HEK293 (cell line): ENCODE data around the gene AFF4.

Experiments
- CTCF ChIA-PET: fragments of 350-600 bp; formaldehyde crosslinking; extraction: SDS; loops from one replicate; lab custom pipeline; 2021; ENCODE audit warnings: antibody characterized with exemption; lab: Yijun Ruan, JAX
- POLR2A ChIA-PET: fragments of 300-600 bp; formaldehyde crosslinking; extraction: SDS; loops from one replicate; lab custom pipeline; 2020; ENCODE audit warnings: antibody characterized with exemption, inconsistent platforms; lab: Yijun Ruan, JAX
- H3K27ac ChIP-seq: fragments of 200-500 bp; sonication (Bioruptor generic); 2 replicates; pipeline ENCODE4 v1.5.1; 2014; ENCODE audit warnings: low read depth, low read length, control low read depth, inconsistent platforms; ENCODE audit errors: extremely low read depth
- H3K36me3 ChIP-seq, 2 experiments: fragments of 200-500 bp in 1 of 2; sonication (Bioruptor generic) in 1 of 2; 1 replicate in 1 of 2; 2 replicates in 1 of 2; pipeline ENCODE4 v1.5.1; 2014 to 2017; ENCODE audit warnings: inconsistent platforms in 2 of 2, low read length in 2 of 2; ENCODE audit not compliant: control insufficient read depth in 2 of 2, insufficient read depth in 1 of 2
- H3K4me1 ChIP-seq: fragments of 200-500 bp; sonication (Bioruptor generic); 2 replicates; pipeline ENCODE4 v1.5.1; 2014; ENCODE audit warnings: mild to moderate bottlenecking, low read length, inconsistent platforms; ENCODE audit not compliant: control insufficient read depth, insufficient read depth
- H3K4me3 ChIP-seq: 2 replicates; pipeline ENCODE4 v1.5.1; 2011; ENCODE audit warnings: low read depth, mild to moderate bottlenecking, control low read depth, low read length, moderate library complexity
- H3K9me3 ChIP-seq: fragments of 200-500 bp; sonication (Bioruptor generic); 2 replicates; pipeline ENCODE4 v1.5.1; 2014; ENCODE audit warnings: low read depth, low read length, inconsistent platforms; ENCODE audit not compliant: control insufficient read depth, insufficient read depth
- SALL2 ChIP-seq: fragments of 450-650 bp; formaldehyde crosslinking; IDR thresholded peaks from 2 replicates; pipeline ENCODE4 v1.5.0; 2017; ENCODE audit warnings: missing biosample characterization, mild to moderate bottlenecking, missing genetic modification characterization, borderline replicate concordance
- WT1 ChIP-seq: fragments of 450-650 bp; formaldehyde crosslinking; IDR thresholded peaks from 2 replicates; pipeline ENCODE4 v1.5.1; 2016; ENCODE audit warnings: missing biosample characterization, missing genetic modification characterization
- ZFP3 ChIP-seq: fragments of 450-650 bp; formaldehyde crosslinking; IDR thresholded peaks from 2 replicates; pipeline ENCODE4 v1.5.1; 2016; ENCODE audit warnings: low read depth, missing biosample characterization, missing genetic modification characterization
- ZNF10 ChIP-seq: fragments of 450-650 bp; formaldehyde crosslinking; IDR thresholded peaks from 2 replicates; pipeline ENCODE4 v1.5.1; 2017; ENCODE audit warnings: missing biosample characterization, missing genetic modification characterization
- ZNF133 ChIP-seq: fragments of 450-650 bp; formaldehyde crosslinking; IDR thresholded peaks from 2 replicates; pipeline ENCODE4 v1.5.1; 2016; ENCODE audit warnings: missing biosample characterization, missing genetic modification characterization
- ZNF24 ChIP-seq: fragments of 450-650 bp; formaldehyde crosslinking; IDR thresholded peaks from 2 replicates; pipeline ENCODE4 v1.5.1; 2016; ENCODE audit warnings: missing biosample characterization, missing genetic modification characterization
- ZNF549 ChIP-seq: fragments of 450-650 bp; IDR thresholded peaks from 2 replicates; pipeline ENCODE4 v1.5.1; 2018; ENCODE audit warnings: missing biosample characterization, missing genetic modification characterization, mild to moderate bottlenecking, inconsistent platforms, moderate library complexity
- ZNF626 ChIP-seq: fragments of 450-650 bp; sonication (Bioruptor Pico); formaldehyde crosslinking; IDR thresholded peaks from 2 replicates; pipeline ENCODE4 v1.5.1; 2018; ENCODE audit warnings: missing biosample characterization, missing genetic modification characterization, inconsistent platforms
- ZNF768 ChIP-seq: fragments of 450-650 bp; formaldehyde crosslinking; IDR thresholded peaks from 2 replicates; pipeline ENCODE4 v1.5.1; 2018; ENCODE audit warnings: missing biosample characterization, mild to moderate bottlenecking, missing genetic modification characterization
- TF ChIP-seq, protein P1 (sequence below): fragments of 450-650 bp; formaldehyde crosslinking; IDR thresholded peaks from 2 replicates; pipeline ENCODE4 v1.5.1; 2016; ENCODE audit warnings: missing biosample characterization, missing genetic modification characterization
- TF ChIP-seq, protein P2 (sequence below): fragments of 450-650 bp; formaldehyde crosslinking; IDR thresholded peaks from 2 replicates; pipeline ENCODE4 v1.5.1; 2016; ENCODE audit warnings: missing biosample characterization, missing genetic modification characterization
- TF ChIP-seq, protein P3 (sequence below): fragments of 450-650 bp; formaldehyde crosslinking; IDR thresholded peaks from 2 replicates; pipeline ENCODE4 v1.5.1; 2016; ENCODE audit warnings: missing biosample characterization, missing genetic modification characterization
- TF ChIP-seq, protein P4 (sequence below): fragments of 450-650 bp; formaldehyde crosslinking; IDR thresholded peaks from 2 replicates; pipeline ENCODE4 v1.5.1; 2016; ENCODE audit warnings: missing biosample characterization, missing genetic modification characterization
- TF ChIP-seq, protein P5 (sequence below): fragments of 450-650 bp; formaldehyde crosslinking; IDR thresholded peaks from 2 replicates; pipeline ENCODE4 v1.5.1; 2016; ENCODE audit warnings: missing biosample characterization, missing genetic modification characterization

The AFF4 gene

DNA sequence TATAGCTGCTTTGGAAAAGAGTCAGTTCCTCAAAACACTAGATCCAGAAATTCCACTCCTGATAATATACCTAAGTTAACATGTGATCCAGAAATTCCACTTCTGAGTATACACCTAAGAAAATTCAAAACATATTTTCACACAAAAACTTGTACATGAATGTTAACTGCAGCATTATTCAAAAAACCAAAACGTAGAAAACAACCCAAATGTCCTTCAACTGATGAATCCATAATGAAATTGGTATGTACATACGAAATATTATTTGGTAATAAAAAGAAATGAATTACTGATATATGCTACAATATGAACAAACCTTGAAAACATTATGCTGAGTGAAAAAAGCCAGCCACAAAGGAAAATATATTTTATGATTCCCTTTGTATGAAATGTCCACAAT lies 16.5 kb upstream of the AFF4 start:
- H3K27ac ChIP-seq, result no peak overlapping the region
- no peaks in the 10 kb centered on the region for H3K9me3 ChIP-seq
- H3K36me3 ChIP-seq, result no peaks in the 10 kb centered on the region
- POLR2A ChIA-PET, result no interaction called here
- CTCF ChIA-PET, result no interaction called here
- TF ChIP-seq ZNF24 (tag by site-specific recombination) (no peak), SALL2 (tag by site-specific recombination) (no peak), ZFP3 (no peak), ZNF626 (no peak), ZNF10 (tag by site-specific recombination) (peak; percentile 90), WT1 (tag by site-specific recombination) (no peak)
- TF ChIP-seq, protein P1, sequence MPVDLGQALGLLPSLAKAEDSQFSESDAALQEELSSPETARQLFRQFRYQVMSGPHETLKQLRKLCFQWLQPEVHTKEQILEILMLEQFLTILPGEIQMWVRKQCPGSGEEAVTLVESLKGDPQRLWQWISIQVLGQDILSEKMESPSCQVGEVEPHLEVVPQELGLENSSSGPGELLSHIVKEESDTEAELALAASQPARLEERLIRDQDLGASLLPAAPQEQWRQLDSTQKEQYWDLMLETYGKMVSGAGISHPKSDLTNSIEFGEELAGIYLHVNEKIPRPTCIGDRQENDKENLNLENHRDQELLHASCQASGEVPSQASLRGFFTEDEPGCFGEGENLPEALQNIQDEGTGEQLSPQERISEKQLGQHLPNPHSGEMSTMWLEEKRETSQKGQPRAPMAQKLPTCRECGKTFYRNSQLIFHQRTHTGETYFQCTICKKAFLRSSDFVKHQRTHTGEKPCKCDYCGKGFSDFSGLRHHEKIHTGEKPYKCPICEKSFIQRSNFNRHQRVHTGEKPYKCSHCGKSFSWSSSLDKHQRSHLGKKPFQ (tag by site-specific recombination), result no peak
- TF ChIP-seq, protein P2, sequence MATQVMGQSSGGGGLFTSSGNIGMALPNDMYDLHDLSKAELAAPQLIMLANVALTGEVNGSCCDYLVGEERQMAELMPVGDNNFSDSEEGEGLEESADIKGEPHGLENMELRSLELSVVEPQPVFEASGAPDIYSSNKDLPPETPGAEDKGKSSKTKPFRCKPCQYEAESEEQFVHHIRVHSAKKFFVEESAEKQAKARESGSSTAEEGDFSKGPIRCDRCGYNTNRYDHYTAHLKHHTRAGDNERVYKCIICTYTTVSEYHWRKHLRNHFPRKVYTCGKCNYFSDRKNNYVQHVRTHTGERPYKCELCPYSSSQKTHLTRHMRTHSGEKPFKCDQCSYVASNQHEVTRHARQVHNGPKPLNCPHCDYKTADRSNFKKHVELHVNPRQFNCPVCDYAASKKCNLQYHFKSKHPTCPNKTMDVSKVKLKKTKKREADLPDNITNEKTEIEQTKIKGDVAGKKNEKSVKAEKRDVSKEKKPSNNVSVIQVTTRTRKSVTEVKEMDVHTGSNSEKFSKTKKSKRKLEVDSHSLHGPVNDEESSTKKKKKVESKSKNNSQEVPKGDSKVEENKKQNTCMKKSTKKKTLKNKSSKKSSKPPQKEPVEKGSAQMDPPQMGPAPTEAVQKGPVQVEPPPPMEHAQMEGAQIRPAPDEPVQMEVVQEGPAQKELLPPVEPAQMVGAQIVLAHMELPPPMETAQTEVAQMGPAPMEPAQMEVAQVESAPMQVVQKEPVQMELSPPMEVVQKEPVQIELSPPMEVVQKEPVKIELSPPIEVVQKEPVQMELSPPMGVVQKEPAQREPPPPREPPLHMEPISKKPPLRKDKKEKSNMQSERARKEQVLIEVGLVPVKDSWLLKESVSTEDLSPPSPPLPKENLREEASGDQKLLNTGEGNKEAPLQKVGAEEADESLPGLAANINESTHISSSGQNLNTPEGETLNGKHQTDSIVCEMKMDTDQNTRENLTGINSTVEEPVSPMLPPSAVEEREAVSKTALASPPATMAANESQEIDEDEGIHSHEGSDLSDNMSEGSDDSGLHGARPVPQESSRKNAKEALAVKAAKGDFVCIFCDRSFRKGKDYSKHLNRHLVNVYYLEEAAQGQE (tag by site-specific recombination), result no peak
- H3K4me3 ChIP-seq, result no peak overlapping the region
- H3K4me1 ChIP-seq, result no peaks in the 10 kb centered on the region

DNA sequence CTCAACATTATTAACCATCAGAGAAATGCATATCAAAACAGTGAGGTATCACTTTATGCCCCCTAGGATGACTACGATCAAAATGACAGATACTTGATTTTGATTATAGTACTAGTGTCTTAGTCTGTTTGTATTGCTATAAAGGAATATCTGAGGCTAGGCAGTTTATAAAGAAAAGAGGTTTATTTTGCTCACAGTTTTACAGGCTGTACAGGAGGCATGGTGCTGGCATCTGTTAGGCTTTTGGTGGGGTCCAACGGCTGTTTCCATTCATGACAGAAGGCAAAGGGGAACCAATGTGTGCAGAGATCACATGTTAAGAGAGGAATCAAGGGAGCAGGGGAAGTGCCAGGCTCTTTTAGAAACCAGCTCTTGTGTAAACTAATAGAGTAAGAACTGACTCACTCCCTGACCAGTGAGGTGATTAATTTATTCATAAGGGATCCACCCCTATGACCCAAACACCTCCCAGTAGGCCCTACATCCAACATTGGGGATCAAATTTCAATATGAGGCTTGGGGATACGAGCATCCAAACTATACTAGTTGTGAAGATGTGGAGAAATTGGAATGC lies 16.0 kb upstream of the AFF4 start:
- TF ChIP-seq ZNF133 (tag by site-specific recombination) (no peak), ZNF549 (tag by site-specific recombination) (no peak), ZNF768 (tag by site-specific recombination) (no peak)
- TF ChIP-seq, protein P3, sequence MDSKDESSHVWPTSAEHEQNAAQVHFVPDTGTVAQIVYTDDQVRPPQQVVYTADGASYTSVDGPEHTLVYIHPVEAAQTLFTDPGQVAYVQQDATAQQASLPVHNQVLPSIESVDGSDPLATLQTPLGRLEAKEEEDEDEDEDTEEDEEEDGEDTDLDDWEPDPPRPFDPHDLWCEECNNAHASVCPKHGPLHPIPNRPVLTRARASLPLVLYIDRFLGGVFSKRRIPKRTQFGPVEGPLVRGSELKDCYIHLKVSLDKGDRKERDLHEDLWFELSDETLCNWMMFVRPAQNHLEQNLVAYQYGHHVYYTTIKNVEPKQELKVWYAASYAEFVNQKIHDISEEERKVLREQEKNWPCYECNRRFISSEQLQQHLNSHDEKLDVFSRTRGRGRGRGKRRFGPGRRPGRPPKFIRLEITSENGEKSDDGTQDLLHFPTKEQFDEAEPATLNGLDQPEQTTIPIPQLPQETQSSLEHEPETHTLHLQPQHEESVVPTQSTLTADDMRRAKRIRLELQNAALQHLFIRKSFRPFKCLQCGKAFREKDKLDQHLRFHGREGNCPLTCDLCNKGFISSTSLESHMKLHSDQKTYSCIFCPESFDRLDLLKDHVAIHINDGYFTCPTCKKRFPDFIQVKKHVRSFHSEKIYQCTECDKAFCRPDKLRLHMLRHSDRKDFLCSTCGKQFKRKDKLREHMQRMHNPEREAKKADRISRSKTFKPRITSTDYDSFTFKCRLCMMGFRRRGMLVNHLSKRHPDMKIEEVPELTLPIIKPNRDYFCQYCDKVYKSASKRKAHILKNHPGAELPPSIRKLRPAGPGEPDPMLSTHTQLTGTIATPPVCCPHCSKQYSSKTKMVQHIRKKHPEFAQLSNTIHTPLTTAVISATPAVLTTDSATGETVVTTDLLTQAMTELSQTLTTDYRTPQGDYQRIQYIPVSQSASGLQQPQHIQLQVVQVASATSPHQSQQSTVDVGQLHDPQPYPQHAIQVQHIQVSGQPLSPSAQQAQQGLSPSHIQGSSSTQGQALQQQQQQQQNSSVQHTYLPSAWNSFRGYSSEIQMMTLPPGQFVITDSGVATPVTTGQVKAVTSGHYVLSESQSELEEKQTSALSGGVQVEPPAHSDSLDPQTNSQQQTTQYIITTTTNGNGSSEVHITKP (tag by site-specific recombination), result 0 out of 2 replicates have a peak, but pooled peaks have one; percentile 27
- TF ChIP-seq, protein P4, sequence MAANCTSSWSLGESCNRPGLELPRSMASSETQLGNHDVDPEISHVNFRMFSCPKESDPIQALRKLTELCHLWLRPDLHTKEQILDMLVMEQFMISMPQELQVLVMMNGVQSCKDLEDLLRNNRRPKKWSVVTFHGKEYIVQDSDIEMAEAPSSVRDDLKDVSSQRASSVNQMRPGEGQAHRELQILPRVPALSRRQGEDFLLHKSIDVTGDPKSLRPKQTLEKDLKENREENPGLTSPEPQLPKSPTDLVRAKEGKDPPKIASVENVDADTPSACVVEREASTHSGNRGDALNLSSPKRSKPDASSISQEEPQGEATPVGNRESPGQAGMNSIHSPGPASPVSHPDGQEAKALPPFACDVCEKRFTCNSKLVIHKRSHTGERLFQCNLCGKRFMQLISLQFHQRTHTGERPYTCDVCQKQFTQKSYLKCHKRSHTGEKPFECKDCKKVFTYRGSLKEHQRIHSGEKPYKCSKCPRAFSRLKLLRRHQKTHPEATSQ, result no peak
- TF ChIP-seq, protein P5, sequence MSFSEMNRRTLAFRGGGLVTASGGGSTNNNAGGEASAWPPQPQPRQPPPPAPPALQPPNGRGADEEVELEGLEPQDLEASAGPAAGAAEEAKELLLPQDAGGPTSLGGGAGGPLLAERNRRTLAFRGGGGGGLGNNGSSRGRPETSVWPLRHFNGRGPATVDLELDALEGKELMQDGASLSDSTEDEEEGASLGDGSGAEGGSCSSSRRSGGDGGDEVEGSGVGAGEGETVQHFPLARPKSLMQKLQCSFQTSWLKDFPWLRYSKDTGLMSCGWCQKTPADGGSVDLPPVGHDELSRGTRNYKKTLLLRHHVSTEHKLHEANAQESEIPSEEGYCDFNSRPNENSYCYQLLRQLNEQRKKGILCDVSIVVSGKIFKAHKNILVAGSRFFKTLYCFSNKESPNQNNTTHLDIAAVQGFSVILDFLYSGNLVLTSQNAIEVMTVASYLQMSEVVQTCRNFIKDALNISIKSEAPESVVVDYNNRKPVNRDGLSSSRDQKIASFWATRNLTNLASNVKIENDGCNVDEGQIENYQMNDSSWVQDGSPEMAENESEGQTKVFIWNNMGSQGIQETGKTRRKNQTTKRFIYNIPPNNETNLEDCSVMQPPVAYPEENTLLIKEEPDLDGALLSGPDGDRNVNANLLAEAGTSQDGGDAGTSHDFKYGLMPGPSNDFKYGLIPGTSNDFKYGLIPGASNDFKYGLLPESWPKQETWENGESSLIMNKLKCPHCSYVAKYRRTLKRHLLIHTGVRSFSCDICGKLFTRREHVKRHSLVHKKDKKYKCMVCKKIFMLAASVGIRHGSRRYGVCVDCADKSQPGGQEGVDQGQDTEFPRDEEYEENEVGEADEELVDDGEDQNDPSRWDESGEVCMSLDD (tag by site-specific recombination), result no peak
- Histone ChIP-seq H3K27ac (no peak overlapping the region), H3K4me3 (no peak overlapping the region), H3K4me1 (no peaks in the 10 kb centered on the region), H3K9me3 (no peaks in the 10 kb centered on the region), H3K36me3 (no peaks in the 10 kb centered on the region)
- POLR2A ChIA-PET, result interaction anchor here (0.6 kb wide), 1 partner anchor 43 kb away, joined by 4 read pairs; no protein-coding TSS in a partner anchor
- CTCF ChIA-PET, result no interaction called here
